ENCODE data around the gene ABCA2. TPM values are rescaled to one million over a fixed set of nuclear protein-coding genes. Genes with fewer than 3 reads are reported as not detected.

Gene ABCA2
- total RNA-seq, 1 experiment from 2014 or later, result 22.4 TPM

DNA sequence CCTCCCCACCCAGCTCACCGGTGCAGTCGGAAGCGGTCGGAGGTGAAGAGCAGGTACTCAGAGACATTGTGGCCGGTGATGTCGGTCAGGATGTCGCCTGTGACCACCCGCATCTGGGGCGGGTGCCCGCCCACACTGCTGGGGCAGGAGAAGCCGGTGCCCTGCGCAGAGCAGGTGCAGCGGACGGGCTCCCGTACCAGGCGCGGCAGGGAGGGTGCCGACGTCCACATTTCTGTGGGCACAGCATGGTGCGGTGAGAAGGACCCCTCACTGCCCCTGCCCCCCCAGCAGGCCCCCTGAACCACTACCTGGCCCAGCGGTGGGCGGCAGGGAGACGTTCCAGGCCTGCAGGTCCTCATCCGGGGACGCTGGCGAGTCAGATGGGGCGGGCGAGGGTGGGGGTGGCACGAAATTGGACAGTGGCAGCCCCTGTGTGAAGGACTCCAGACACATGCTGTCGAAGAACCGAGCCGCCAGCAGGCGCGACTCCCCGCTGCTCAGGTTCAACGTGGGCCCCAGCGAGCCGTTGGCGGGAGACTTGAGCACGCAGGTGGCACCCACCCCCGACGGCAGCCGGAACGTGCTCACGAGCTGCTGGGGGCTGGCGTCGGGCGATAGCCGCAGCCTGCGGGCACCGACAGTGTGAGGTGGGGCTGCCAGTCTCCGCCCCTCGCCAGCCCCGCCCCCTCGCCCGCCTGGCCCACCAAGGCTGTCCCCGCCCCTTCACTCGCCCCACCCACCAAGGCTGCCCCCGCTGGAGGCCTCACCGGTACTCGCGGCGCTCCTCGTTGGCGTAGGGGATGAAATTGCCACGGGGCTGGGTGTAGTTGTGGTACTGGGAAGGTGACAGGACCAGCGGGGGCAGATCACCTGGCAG, 15.1 kb downstream of the ABCA2 start:
- Mint-ChIP-seq H3K4me1 (no peaks in the 10 kb centered on the region), H3K27me3 (ENCODE audit: low read depth) (no peaks in the 10 kb centered on the region; the same call in 1 of the 2 replicates), H3K27ac (no peak overlapping the region), H3K36me3 (ENCODE audit: insufficient read depth in 1 of 3, low read depth in 3 of 3) (peaks cover 2 to 13% (median 8%) of the 10 kb centered on the region in 3 experiments; a peak in 5 of 7 replicates), H3K4me3 (no peak overlapping the region), H3K9me3 (no peaks in the 10 kb centered on the region)
- Histone ChIP-seq H2BK20ac (ENCODE audit: low read depth, low read length, poor library complexity, severe bottlenecking) (no peak overlapping the region), H3K79me1 (ENCODE audit: insufficient read depth, low read depth, low read length, poor library complexity, severe bottlenecking) (no peaks in the 10 kb centered on the region), H3K9ac (ENCODE audit: extremely low read depth, insufficient read length, low read length) (no peak overlapping the region), H2BK5ac (ENCODE audit: insufficient read length, low read length) (no peak overlapping the region), H2BK120ac (ENCODE audit: low read depth, low read length, poor library complexity, severe bottlenecking) (no peak overlapping the region), H3K27me3 (ENCODE audit: insufficient read depth, low read length) (no peaks in the 10 kb centered on the region), H4K8ac (replicated peaks; ENCODE audit: insufficient read length, low read depth, low read length) (no peak overlapping the region), H3K9me3 (ENCODE audit: control insufficient read depth, low read depth, low read length) (no peaks in the 10 kb centered on the region), H3K23me2 (ENCODE audit: insufficient read length, low read depth, low read length, poor library complexity, severe bottlenecking) (no peaks in the 10 kb centered on the region), H3K23ac (ENCODE audit: insufficient read length, low read depth, low read length) (no peak overlapping the region), H2BK12ac (ENCODE audit: insufficient read length, low read depth, low read length) (no peak overlapping the region), H3K56ac (ENCODE audit: insufficient read length, low read depth, low read length) (no peak overlapping the region), H3T11ph (ENCODE audit: low read length) (no peak overlapping the region), H3K27ac (ENCODE audit: insufficient read length, low read depth, low read length) (no peak overlapping the region), H4K20me1 (ENCODE audit: control insufficient read depth, insufficient read depth, insufficient read length) (peaks cover 2% of the 10 kb centered on the region), H3K18ac (ENCODE audit: insufficient read length, low read depth, low read length) (no peak overlapping the region), H3K4me2 (ENCODE audit: insufficient read depth, insufficient read length, low read length) (no peak overlapping the region), H2AFZ (ENCODE audit: low read length) (no peak overlapping the region), H3K79me2 (ENCODE audit: insufficient read depth, low read length) (no peaks in the 10 kb centered on the region), H4K5ac (ENCODE audit: insufficient read length, low read depth, low read length) (no peak overlapping the region), H3K14ac (ENCODE audit: insufficient read depth, low read length) (no peak overlapping the region), H2BK15ac (ENCODE audit: low read depth, low read length) (no peak overlapping the region), H4K91ac (ENCODE audit: insufficient read length, low read depth, low read length) (no peak overlapping the region), H3K4ac (ENCODE audit: low read depth, low read length) (no peak overlapping the region), H3K4me1 (ENCODE audit: insufficient read depth, low read length) (no peaks in the 10 kb centered on the region), H2AK5ac (ENCODE audit: insufficient read length, low read length) (no peak overlapping the region)
- WGBS (ENCODE audit: extremely low coverage, insufficient read length, low lambda C conversion rate), result no CpG with 5 or more reads among the region's 67 CpGs
- DNase-seq, result peak; percentile 75
- TF ChIP-seq, protein P1, sequence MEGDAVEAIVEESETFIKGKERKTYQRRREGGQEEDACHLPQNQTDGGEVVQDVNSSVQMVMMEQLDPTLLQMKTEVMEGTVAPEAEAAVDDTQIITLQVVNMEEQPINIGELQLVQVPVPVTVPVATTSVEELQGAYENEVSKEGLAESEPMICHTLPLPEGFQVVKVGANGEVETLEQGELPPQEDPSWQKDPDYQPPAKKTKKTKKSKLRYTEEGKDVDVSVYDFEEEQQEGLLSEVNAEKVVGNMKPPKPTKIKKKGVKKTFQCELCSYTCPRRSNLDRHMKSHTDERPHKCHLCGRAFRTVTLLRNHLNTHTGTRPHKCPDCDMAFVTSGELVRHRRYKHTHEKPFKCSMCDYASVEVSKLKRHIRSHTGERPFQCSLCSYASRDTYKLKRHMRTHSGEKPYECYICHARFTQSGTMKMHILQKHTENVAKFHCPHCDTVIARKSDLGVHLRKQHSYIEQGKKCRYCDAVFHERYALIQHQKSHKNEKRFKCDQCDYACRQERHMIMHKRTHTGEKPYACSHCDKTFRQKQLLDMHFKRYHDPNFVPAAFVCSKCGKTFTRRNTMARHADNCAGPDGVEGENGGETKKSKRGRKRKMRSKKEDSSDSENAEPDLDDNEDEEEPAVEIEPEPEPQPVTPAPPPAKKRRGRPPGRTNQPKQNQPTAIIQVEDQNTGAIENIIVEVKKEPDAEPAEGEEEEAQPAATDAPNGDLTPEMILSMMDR (conservative IDR thresholded peaks at IDR 0.05), result no peak

Data from H9 (cell line).